Neural progenitor cell (in vitro differentiated cells): ENCODE results near the gene ELANE.

Experiments used
- EZH2 ChIP-seq: fragments of 200-600 bp; sonication (generic); IDR thresholded peaks from 2 replicates; pipeline ENCODE4 v1.6.1; 2017; ENCODE audit warnings: antibody characterized with exemption, mild to moderate bottlenecking, moderate library complexity
- EZH2phosphoT487 ChIP-seq: fragments of 200-600 bp; sonication (generic); IDR thresholded peaks from 2 replicates; pipeline ENCODE4 v1.6.1; 2017; ENCODE audit warnings: antibody characterized with exemption
- TF ChIP-seq, protein P1 (sequence below): fragments of 200-600 bp; sonication (generic); IDR thresholded peaks from 2 replicates; pipeline ENCODE4 v1.5.1; 2017; ENCODE audit warnings: antibody characterized with exemption, mild to moderate bottlenecking

GRCh38 chr19:802498-803098 is 49.5 kb upstream of the ELANE start:
- no peak for TF ChIP-seq EZH2phosphoT487
- TF ChIP-seq, protein P1, sequence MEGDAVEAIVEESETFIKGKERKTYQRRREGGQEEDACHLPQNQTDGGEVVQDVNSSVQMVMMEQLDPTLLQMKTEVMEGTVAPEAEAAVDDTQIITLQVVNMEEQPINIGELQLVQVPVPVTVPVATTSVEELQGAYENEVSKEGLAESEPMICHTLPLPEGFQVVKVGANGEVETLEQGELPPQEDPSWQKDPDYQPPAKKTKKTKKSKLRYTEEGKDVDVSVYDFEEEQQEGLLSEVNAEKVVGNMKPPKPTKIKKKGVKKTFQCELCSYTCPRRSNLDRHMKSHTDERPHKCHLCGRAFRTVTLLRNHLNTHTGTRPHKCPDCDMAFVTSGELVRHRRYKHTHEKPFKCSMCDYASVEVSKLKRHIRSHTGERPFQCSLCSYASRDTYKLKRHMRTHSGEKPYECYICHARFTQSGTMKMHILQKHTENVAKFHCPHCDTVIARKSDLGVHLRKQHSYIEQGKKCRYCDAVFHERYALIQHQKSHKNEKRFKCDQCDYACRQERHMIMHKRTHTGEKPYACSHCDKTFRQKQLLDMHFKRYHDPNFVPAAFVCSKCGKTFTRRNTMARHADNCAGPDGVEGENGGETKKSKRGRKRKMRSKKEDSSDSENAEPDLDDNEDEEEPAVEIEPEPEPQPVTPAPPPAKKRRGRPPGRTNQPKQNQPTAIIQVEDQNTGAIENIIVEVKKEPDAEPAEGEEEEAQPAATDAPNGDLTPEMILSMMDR = no peak
- no peak for TF ChIP-seq EZH2
